Sigmoid colon (tissue), 7 donors: ENCODE measurements around the gene TBC1D2. TPM values are rescaled to one million over a fixed set of nuclear protein-coding genes. Genes with fewer than 3 reads are reported as not detected.

Experiments used
- DNase-seq: peaks from one replicate; pipeline ENCODE4 v3.0.0-alpha.2; 2019
- H3K27ac ChIP-seq, 4 donors: fragments of 200-600 bp; sonication (generic); one replicate each; pipeline ENCODE4 v1.5.1; 2016 to 2019; ENCODE audit warnings: mild to moderate bottlenecking in 1 of 4
- H3K27me3 ChIP-seq, 3 donors: fragments of 200-600 bp; sonication (generic); one replicate each; pipeline ENCODE4 v1.5.1; 2019; ENCODE audit warnings: mild to moderate bottlenecking in 1 of 3
- H3K36me3 ChIP-seq, 4 donors: fragments of 200-600 bp; sonication (generic); one replicate each; pipeline ENCODE4 v1.5.1; 2016 to 2019
- H3K4me1 ChIP-seq, 4 donors: fragments of 200-600 bp; sonication (generic); one replicate each; pipeline ENCODE4 v1.5.1; 2017 to 2019
- H3K4me3 ChIP-seq, 4 donors: fragments of 200-600 bp; sonication (generic); one replicate each; pipeline ENCODE4 v1.5.1; 2017 to 2019; ENCODE audit warnings: mild to moderate bottlenecking in 2 of 4, moderate library complexity in 1 of 4
- H3K9me3 ChIP-seq, 4 donors: fragments of 200-600 bp in 3 of 4; sonication (generic) in 3 of 4; one replicate each; pipeline versions ENCODE4 v1.5.1 to v1.6.1; 2013 to 2019
- EP300 ChIP-seq, 4 donors: sonication (generic); formaldehyde crosslinking; IDR thresholded peaks; one replicate each; pipeline ENCODE4 v1.6.1; 2017; ENCODE audit warnings: antibody characterized with exemption in 4 of 4
- POLR2A ChIP-seq, 2 donors: fragments of 450-650 bp; IDR thresholded peaks; one replicate each; pipeline ENCODE4 v1.6.1; 2016; ENCODE audit warnings: antibody characterized with exemption in 2 of 2, mild to moderate bottlenecking in 2 of 2, moderate library complexity in 2 of 2
- POLR2AphosphoS5 ChIP-seq, 4 donors: sonication (generic); formaldehyde crosslinking; IDR thresholded peaks; one replicate each; pipeline ENCODE4 v1.6.1; 2017; ENCODE audit warnings: antibody characterized with exemption in 4 of 4
- WGBS, 2 donors: extraction: QIAGEN DNeasy Blood & Tissue Kit; methylation state at CpG; one replicate each; pipeline ENCODE4 v1.1.7; 2013; 5-methylcytosine and 5-hydroxymethylcytosine counted together
- intact Hi-C: fragments of 100-400 bp; cut with DNase I; formaldehyde crosslinking; loops from one replicate; pipeline ENCODE4 v1.15.1; 2023
- polyA plus RNA-seq, 3 donors: library from polyadenylated mRNA; stranded (reverse); fragments of 200-250 nt; gene quantifications; one replicate each; pipeline ENCODE4 v1.2.3, GENCODE V29; 2013
- total RNA-seq, 4 donors: library from RNA; depleted of rRNA; stranded (reverse); fragments of >200 nt; gene quantifications; one replicate each; pipeline ENCODE4 v1.1.0, GENCODE V29; 2016
- TF ChIP-seq, protein P1 (sequence below), 4 experiments: fragments of 450-650 bp in 3 of 4; fragments of 200-600 bp in 1 of 4; IDR thresholded peaks; one replicate each; pipeline ENCODE4 v1.5.1; 2016 to 2019; ENCODE audit warnings: antibody characterized with exemption in 4 of 4, mild to moderate bottlenecking in 3 of 4, moderate library complexity in 2 of 4
- donor health status: healthy with polysubstance abuse.
- donor health status: Bipolar disorder and iron deficiency.
- donor health status: healthy.

Gene TBC1D2
- total and polyA plus RNA-seq, 7 donors = 4.8 to 23.8 (median 13.3) TPM

DNA sequence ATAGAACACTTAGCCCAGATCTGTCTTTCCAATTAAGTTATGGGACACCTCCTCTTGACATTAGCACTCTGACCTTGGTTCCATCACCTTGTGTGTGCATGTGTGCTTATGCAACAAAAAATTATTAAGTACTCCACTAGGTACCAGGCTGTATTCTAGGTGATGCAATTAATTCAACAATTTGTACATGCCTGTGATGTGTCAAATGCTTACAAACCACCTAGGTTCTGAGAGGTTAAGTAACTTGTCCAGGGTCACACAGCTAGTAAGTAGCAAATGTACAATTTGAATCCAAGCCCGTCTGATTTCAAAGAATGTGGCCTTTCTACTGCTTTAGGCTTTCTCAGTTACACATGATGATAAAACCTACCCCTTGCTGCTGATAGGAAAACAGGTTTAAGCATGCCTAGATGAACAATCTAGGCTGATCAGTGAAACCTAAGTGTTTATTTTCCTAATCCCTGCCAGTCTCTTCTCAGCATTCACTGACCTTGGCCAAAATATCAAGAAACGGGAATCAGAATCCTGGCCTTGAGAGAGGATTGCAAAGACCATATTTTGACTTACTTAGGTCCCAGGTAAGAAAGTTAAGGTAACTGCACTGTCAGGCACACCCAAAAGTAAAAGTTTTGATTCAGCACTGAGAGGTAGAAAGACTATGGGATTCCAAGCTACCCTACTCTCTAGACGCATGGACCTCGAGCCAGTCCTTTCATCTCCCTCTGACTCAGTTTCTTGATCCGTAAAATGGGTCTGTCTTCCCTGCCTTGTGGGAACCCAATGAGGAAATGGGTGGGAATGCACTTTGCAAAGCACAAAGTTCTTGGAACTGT lies 1.0 kb downstream of the TBC1D2 start:
- peak overlapping the region in 2 of 4 donors; percentile 91 to 95 for H3K27ac ChIP-seq
- DNase-seq = no peak
- 22 to 58% methylated on average over 5 of the region's 5 CpGs for WGBS, 2 donors
- intact Hi-C loops = loop anchor here (1.0 to 5.0 kb wide), 3 partner anchors 198 to 332 kb away; partner anchors contain the start of genes ANP32B, NANS and TRMO
- no peaks in the 10 kb centered on the region for H3K9me3 ChIP-seq
- H3K4me1 ChIP-seq = peaks cover 0 to 23% (median 18%) of the 10 kb centered on the region in 4 donors
- H3K36me3 ChIP-seq = no peaks in the 10 kb centered on the region
- TF ChIP-seq POLR2A (IDR thresholded peaks at IDR 0.05) (no peak), EP300 (IDR thresholded peaks at IDR 0.05) (no peak), POLR2AphosphoS5 (IDR thresholded peaks at IDR 0.05) (no peak)
- TF ChIP-seq, protein P1, sequence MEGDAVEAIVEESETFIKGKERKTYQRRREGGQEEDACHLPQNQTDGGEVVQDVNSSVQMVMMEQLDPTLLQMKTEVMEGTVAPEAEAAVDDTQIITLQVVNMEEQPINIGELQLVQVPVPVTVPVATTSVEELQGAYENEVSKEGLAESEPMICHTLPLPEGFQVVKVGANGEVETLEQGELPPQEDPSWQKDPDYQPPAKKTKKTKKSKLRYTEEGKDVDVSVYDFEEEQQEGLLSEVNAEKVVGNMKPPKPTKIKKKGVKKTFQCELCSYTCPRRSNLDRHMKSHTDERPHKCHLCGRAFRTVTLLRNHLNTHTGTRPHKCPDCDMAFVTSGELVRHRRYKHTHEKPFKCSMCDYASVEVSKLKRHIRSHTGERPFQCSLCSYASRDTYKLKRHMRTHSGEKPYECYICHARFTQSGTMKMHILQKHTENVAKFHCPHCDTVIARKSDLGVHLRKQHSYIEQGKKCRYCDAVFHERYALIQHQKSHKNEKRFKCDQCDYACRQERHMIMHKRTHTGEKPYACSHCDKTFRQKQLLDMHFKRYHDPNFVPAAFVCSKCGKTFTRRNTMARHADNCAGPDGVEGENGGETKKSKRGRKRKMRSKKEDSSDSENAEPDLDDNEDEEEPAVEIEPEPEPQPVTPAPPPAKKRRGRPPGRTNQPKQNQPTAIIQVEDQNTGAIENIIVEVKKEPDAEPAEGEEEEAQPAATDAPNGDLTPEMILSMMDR (IDR thresholded peaks at IDR 0.05) = no peak
- no peaks in the 10 kb centered on the region for H3K27me3 ChIP-seq
- peak overlapping the region; percentile 52 to 95 (median 89) for H3K4me3 ChIP-seq

DNA sequence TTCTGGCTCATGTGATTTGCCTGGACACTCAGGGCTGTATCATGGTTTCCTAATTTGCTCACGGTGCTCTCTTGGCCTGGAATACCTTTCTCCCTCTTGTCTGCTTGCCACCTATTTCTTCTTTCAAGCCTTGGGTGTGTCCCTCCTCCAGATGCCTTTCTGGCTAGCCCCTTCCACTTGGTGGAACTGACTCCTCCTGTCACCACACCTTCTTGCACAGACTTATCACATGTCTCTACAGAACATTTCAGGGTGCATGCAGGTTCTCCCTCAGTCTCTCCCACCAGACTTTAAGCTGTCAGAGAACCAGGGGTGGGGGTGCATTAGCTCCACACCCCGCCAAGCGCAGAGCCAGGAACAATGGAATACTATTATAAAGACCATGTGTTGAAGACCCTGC lies 1.9 kb downstream of the TBC1D2 start:
- TF ChIP-seq, protein P1 (IDR thresholded peaks at IDR 0.05) = no peak
- no peak for TF ChIP-seq EP300 (IDR thresholded peaks at IDR 0.05)
- TF ChIP-seq POLR2AphosphoS5 (IDR thresholded peaks at IDR 0.05) = no peak
- TF ChIP-seq POLR2A (IDR thresholded peaks at IDR 0.05) = no peak
- Histone ChIP-seq H3K36me3 (peaks cover 0 to 8% (median 0%) of the 10 kb centered on the region in 4 donors), H3K4me1 (peaks cover 0 to 23% (median 18%) of the 10 kb centered on the region in 4 donors), H3K27me3 (no peaks in the 10 kb centered on the region), H3K9me3 (no peaks in the 10 kb centered on the region), H3K4me3 (no peak overlapping the region), H3K27ac (no peak overlapping the region)
- 79 to 91% methylated on average over 3 of the region's 3 CpGs for WGBS, 2 donors
- no peak for DNase-seq
- intact Hi-C loops = no loop called here

DNA sequence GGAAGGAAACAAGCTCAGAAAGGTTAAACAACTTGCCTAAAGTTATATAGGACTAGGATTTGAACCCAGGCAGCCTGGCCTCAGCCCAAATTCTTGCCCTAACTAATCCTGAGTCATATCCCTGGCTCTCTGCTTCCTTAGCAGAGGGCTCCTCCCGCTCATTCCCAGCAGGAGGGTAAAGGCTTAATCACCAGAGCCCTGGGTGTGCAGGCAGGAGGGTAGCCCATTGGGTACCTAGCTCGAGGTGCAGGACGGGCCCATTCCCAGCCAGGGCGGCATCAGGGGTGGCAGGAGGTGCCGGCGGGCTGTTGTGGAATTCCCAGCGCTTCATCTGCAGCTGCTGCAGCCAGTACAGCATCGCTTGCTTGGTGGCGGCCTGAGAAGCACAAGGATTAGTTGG lies 3.9 kb downstream of the TBC1D2 start:
- intact Hi-C loops = no loop called here
- no peaks in the 10 kb centered on the region for H3K27me3 ChIP-seq
- no peak overlapping the region for H3K4me3 ChIP-seq
- peaks cover 0 to 16% (median 12%) of the 10 kb centered on the region in 4 donors for H3K4me1 ChIP-seq
- WGBS, 2 donors = 89 to 92% methylated on average over 9 of the region's 9 CpGs
- no peaks in the 10 kb centered on the region for H3K9me3 ChIP-seq
- TF ChIP-seq POLR2A (IDR thresholded peaks at IDR 0.05) (no peak), EP300 (IDR thresholded peaks at IDR 0.05) (no peak), POLR2AphosphoS5 (IDR thresholded peaks at IDR 0.05) (no peak)
- TF ChIP-seq, protein P1 (IDR thresholded peaks at IDR 0.05) = no peak
- no peak for DNase-seq
- peaks cover 0 to 8% (median 0%) of the 10 kb centered on the region in 4 donors for H3K36me3 ChIP-seq
- peak overlapping the region in 1 of 4 donors; percentile 26 for H3K27ac ChIP-seq

DNA sequence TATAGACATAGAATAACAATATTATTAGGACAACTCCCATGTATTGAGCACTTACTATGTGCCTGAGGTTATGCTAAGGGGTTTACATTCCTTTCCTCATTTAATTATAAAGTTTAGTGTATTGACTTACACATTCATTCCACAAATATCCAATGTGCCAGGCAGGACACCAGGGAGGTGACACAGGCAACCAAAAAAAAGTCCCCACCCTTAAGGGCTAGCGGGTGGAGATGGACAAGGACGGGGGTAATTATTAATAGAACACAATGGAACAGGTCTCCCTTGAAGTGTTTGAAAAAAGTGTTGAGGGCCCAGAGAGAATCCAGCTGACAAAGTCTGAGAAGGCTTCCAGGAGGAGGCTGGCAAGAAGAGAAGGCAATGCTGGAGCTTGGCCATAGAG lies 5.7 kb downstream of the TBC1D2 start:
- H3K27ac ChIP-seq = peak overlapping the region in 2 of 4 donors; percentile 12 to 58
- peaks cover 0 to 8% (median 0%) of the 10 kb centered on the region in 4 donors for H3K36me3 ChIP-seq
- no peaks in the 10 kb centered on the region for H3K9me3 ChIP-seq
- H3K4me3 ChIP-seq = no peak overlapping the region
- H3K4me1 ChIP-seq = peaks cover 0 to 8% (median 7%) of the 10 kb centered on the region in 4 donors
- DNase-seq = no peak
- TF ChIP-seq POLR2AphosphoS5 (IDR thresholded peaks at IDR 0.05) = no peak
- no peak for TF ChIP-seq POLR2A (IDR thresholded peaks at IDR 0.05)
- no peak for TF ChIP-seq EP300 (IDR thresholded peaks at IDR 0.05)
- TF ChIP-seq, protein P1 (IDR thresholded peaks at IDR 0.05) = no peak
- no peaks in the 10 kb centered on the region for H3K27me3 ChIP-seq
- WGBS, 2 donors = 61 to 86% methylated on average over 2 of the region's 2 CpGs
- intact Hi-C loops = no loop called here
